Colonic mucosa (tissue), 4 donors: ENCODE results near the gene ATP2B3. TPM values are rescaled to one million over a fixed set of nuclear protein-coding genes. Genes with fewer than 3 reads are reported as not detected.

Source experiments
- DNase-seq: peaks from one replicate; pipeline ENCODE4 v3.0.0-alpha.2; 2020
- H3K27ac ChIP-seq: fragments of 200-600 bp; one replicate; pipeline ENCODE4 v1.8.0; 2021
- H3K27me3 ChIP-seq: fragments of 200-600 bp; one replicate; pipeline ENCODE4 v1.8.0; 2021
- H3K36me3 ChIP-seq: fragments of 200-600 bp; one replicate; pipeline ENCODE4 v1.8.0; 2021
- H3K4me1 ChIP-seq: fragments of 200-600 bp; one replicate; pipeline ENCODE4 v1.8.0; 2021; ENCODE audit warnings: mild to moderate bottlenecking
- H3K4me3 ChIP-seq: fragments of 200-600 bp; one replicate; pipeline ENCODE4 v1.8.0; 2021
- H3K9ac ChIP-seq, 2 donors: one replicate each; pipeline ENCODE4 v1.7.0; 2013; ENCODE audit warnings: control low read depth in 2 of 2, low read depth in 2 of 2, low read length in 2 of 2
- H3K9me3 ChIP-seq: fragments of 200-600 bp; one replicate; pipeline ENCODE4 v1.8.0; 2021
- intact Hi-C: fragments of 100-400 bp; cut with DNase I; formaldehyde crosslinking; loops from one replicate; pipeline ENCODE4 v1.14.1; 2022
- total RNA-seq, 2 donors: library from RNA; stranded (reverse); fragmentation: NEBNext Ultra II Directional in 1 of 2; extraction: Animal tissue kit (Norgen Biotek cat#: 25700) in 1 of 2; gene quantifications; one replicate each; pipeline ENCODE4 v1.2.1, GENCODE V29; 2021
- TF ChIP-seq, protein P1 (sequence below): fragments of 200-600 bp; IDR thresholded peaks from one replicate; pipeline ENCODE4 v1.8.0; 2022; ENCODE audit warnings: antibody characterized with exemption, mild to moderate bottlenecking
- donor health status: healthy.
- donor health status: DM: no; HTN: no; CAD: no.
- donor health status: DM: no; HTN: no; CAD: no.

The ATP2B3 gene
- total RNA-seq, 2 donors from 2014 or later = 0.24 TPM; not detected in 1

GRCh38 chrX:153596981-153597750 is 79.7 kb downstream of the ATP2B3 start:
- no peak for DNase-seq
- intact Hi-C loops = no loop called here
- Histone ChIP-seq H3K4me3 (no peak overlapping the region), H3K4me1 (no peaks in the 10 kb centered on the region), H3K9me3 (no peaks in the 10 kb centered on the region), H3K36me3 (no peaks in the 10 kb centered on the region), H3K9ac (no peak overlapping the region), H3K27me3 (no peaks in the 10 kb centered on the region), H3K27ac (no peak overlapping the region)
- TF ChIP-seq, protein P1, sequence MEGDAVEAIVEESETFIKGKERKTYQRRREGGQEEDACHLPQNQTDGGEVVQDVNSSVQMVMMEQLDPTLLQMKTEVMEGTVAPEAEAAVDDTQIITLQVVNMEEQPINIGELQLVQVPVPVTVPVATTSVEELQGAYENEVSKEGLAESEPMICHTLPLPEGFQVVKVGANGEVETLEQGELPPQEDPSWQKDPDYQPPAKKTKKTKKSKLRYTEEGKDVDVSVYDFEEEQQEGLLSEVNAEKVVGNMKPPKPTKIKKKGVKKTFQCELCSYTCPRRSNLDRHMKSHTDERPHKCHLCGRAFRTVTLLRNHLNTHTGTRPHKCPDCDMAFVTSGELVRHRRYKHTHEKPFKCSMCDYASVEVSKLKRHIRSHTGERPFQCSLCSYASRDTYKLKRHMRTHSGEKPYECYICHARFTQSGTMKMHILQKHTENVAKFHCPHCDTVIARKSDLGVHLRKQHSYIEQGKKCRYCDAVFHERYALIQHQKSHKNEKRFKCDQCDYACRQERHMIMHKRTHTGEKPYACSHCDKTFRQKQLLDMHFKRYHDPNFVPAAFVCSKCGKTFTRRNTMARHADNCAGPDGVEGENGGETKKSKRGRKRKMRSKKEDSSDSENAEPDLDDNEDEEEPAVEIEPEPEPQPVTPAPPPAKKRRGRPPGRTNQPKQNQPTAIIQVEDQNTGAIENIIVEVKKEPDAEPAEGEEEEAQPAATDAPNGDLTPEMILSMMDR = no peak

DNA sequence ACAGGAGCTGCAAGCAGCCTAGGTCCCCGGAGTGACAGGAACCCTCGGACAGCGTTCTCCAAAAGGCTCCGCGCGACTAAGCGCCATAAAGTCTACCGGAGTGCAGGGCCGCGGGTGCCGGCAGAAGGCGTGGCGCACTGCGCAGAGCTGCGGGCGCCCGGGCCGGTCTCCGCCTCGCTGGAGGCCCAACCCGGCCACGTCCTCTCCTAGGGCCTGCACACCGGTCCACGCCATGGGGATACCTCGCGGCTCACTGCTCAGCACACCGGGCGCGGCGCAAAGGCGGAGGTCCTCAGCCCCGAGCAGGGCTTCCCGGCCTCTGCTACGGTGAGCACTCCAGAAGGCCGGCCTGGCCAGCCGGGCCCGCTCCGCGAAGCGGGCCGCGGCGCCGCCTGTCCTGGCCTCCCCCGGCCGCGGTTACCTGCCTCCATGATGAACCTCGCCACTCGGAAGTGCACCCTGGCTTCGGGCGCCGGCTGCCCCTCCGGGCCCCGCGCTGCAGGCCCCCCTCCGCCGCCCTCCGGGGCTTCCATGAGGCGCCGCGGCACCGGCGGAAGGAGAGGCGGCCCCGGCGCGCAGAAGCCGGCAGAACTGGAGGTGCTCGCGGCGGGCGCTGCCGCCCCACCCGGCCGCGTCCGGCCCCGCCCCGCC is 81.2 kb downstream of the ATP2B3 start, which contains the start of gene CCNQ:
TSS of gene CCNQ (minus strand) at position 599 of the 651 bp plus-strand sequence. CDS start at position 533, 66 bp downstream.
- Histone ChIP-seq H3K9me3 (no peaks in the 10 kb centered on the region), H3K27me3 (no peaks in the 10 kb centered on the region), H3K4me3 (peak within 1 kb of the TSS; percentile 60), H3K27ac (peak within 1 kb of the TSS; percentile 32), H3K4me1 (no peaks in the 10 kb centered on the region), H3K9ac (peak within 1 kb of the TSS; percentile 57 to 83), H3K36me3 (no peaks in the 10 kb centered on the region)
- no peak for DNase-seq
- TF ChIP-seq, protein P1 = no peak
- intact Hi-C loops = no loop called here

DNA sequence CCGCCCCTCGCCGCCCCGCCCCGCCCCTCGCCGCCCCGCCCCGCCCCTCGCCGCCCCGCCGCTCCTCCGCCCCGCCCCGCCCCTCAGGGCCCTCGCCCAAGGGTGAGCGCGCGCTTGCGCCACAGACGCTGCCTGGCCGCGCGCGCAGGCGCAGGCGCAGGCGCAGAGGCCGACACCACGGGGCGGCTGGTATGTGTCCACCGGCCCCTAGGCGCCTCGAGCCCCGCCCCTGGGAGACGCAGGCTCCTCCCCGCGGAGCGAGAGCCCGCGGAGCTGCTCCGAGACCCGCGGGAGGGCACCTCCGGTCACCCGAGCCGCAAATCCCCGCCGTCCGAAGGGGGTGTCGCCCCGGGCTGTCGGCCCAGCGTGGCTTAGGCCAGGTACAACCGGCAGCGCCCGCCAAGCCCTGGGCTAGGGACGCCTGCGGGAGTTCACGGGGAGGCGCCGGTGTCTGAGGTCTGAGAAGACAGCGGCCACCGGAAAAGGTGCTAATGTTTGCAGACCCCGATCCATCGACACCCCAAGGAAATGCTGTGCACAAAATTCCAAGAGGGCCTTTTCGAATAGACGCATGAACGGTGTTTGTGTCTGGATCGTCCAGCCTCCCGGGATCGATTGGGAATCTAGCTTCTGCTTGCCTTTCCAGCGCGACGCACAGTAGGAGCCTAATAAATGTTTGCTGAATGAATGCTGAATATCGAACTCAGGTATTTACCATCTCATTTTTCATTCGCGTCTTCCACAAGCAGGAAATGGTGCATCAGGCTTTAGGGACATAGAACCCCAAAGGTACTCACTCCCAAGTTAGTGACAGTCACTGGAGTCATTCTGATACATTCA is 82.0 kb downstream of the ATP2B3 start:
- TF ChIP-seq, protein P1 = no peak
- H3K36me3 ChIP-seq = no peaks in the 10 kb centered on the region
- H3K9ac ChIP-seq = peak overlapping the region; percentile 57 to 83
- H3K27ac ChIP-seq = no peak overlapping the region
- H3K27me3 ChIP-seq = no peaks in the 10 kb centered on the region
- H3K4me3 ChIP-seq = peak overlapping the region; percentile 53
- H3K9me3 ChIP-seq = no peaks in the 10 kb centered on the region
- intact Hi-C loops = no loop called here
- DNase-seq = peak; percentile 86
- no peaks in the 10 kb centered on the region for H3K4me1 ChIP-seq

DNA sequence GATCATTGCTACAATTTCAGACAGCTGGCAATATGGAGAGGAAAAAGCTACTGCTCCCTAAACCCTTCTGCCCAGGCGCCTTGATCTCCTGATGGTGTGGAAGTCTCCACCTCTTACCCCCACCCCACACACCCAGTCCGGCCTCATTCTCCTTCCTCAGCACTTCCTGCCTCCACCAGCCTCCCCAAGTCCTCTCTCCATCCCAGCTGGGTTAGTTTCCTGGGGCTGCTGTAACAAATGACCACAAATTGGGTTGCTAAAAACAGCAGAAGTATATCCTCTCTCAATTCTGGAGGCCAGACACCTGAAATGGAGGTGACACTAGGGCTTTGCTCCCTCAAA is 82.6 kb downstream of the ATP2B3 start:
- TF ChIP-seq, protein P1 = no peak
- Histone ChIP-seq H3K9me3 (no peaks in the 10 kb centered on the region), H3K36me3 (no peaks in the 10 kb centered on the region), H3K4me3 (peak overlapping the region; percentile 53), H3K27ac (no peak overlapping the region), H3K9ac (peak overlapping the region; percentile 57 to 83), H3K4me1 (no peaks in the 10 kb centered on the region), H3K27me3 (no peaks in the 10 kb centered on the region)
- DNase-seq = no peak
- intact Hi-C loops = no loop called here

DNA sequence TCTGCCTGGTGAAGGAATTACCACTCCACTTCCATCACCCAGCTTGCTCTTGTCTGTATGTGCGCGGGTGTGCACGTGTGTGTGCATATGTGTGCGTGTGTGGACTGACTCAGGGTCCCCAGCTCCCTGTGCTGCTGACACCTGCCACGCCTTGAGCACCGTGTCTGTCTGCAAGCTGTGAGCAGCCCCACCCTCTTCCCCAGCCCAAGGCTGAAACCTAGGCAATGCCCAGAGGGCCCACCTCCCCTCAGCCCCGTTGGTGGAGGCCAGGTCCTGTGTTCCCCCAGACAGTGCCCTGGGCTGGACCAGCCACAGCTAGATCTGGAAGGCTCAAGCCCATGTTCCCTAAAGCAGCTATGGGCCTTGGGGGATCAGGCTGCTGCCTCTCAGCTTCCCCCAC is 83.5 kb downstream of the ATP2B3 start:
- H3K4me3 ChIP-seq = no peak overlapping the region
- no peak overlapping the region for H3K27ac ChIP-seq
- no peaks in the 10 kb centered on the region for H3K36me3 ChIP-seq
- intact Hi-C loops = no loop called here
- H3K9ac ChIP-seq = no peak overlapping the region
- no peaks in the 10 kb centered on the region for H3K9me3 ChIP-seq
- no peaks in the 10 kb centered on the region for H3K27me3 ChIP-seq
- DNase-seq = no peak
- TF ChIP-seq, protein P1 = no peak
- H3K4me1 ChIP-seq = no peaks in the 10 kb centered on the region
